Right lobe of liver (tissue), 6 donors: ENCODE data around the gene RASAL1. TPM values are rescaled to one million over a fixed set of nuclear protein-coding genes. Genes with fewer than 3 reads are reported as not detected.

Source experiments
- ATAC-seq, 4 donors: fragments of 200-7000 bp; cut with Tn5 transposase; one replicate each; pipeline ENCODE4 v1.9.1; 2020; ENCODE audit warnings: mild to moderate bottlenecking in 4 of 4, moderate library complexity in 4 of 4
- DNase-seq, 3 donors: peaks; one replicate each; pipeline ENCODE4 v3.0.0-alpha.2; 2020
- H3K27ac ChIP-seq, 3 donors: fragments of 200-600 bp; one replicate each; pipeline ENCODE4 v1.8.0; 2022
- H3K27me3 ChIP-seq, 2 donors: fragments of 200-600 bp; one replicate each; pipeline ENCODE4 v1.8.0; 2022
- H3K36me3 ChIP-seq, 4 donors: fragments of 200-600 bp; sonication (generic) in 1 of 4; one replicate each; pipeline versions ENCODE4 v1.5.1 to v1.8.0; 2017 to 2022; ENCODE audit warnings: control low read depth in 1 of 4
- H3K4me1 ChIP-seq, 4 donors: fragments of 200-600 bp; sonication (generic) in 1 of 4; one replicate each; pipeline versions ENCODE4 v1.5.1 to v1.8.0; 2017 to 2022; ENCODE audit warnings: control low read depth in 1 of 4
- H3K4me3 ChIP-seq, 3 donors: fragments of 200-600 bp; one replicate each; pipeline ENCODE4 v1.8.0; 2022
- H3K9me3 ChIP-seq, 4 donors: fragments of 200-600 bp; sonication (generic) in 1 of 4; one replicate each; pipeline versions ENCODE4 v1.5.1 to v1.8.0; 2017 to 2022; ENCODE audit warnings: control low read depth in 1 of 4
- POLR2A ChIP-seq: fragments of 450-650 bp; IDR thresholded peaks from one replicate; pipeline ENCODE4 v1.6.1; 2017; ENCODE audit warnings: antibody characterized with exemption, mild to moderate bottlenecking
- WGBS: methylation state at CpG from one replicate; pipeline ENCODE4 v1.1.6; 2018; ENCODE audit warnings: low coverage, low lambda C conversion rate; ENCODE audit not compliant: insufficient coverage; ENCODE audit errors: missing lambda C conversion rate; 5-methylcytosine and 5-hydroxymethylcytosine counted together
- intact Hi-C, 2 donors: fragments of 100-400 bp; cut with DNase I; formaldehyde crosslinking; loops; one replicate each; pipeline versions ENCODE4 v1.11.2 to v1.14.1; 2022
- total RNA-seq, 6 experiments: library from RNA; depleted of rRNA in 2 of 6; stranded (reverse); fragments of >200 nt in 2 of 6; fragmentation: NEBNext Ultra II Directional in 3 of 6; extraction: Animal tissue kit (Norgen Biotek cat#: 25700) in 3 of 6; gene quantifications; one replicate each; pipeline versions ENCODE4 v1.1.0 to v1.2.4, GENCODE V29; 2016 to 2023
- TF ChIP-seq, protein P1 (sequence below), 4 donors: fragments of 200-600 bp in 3 of 4; fragments of 450-650 bp in 1 of 4; IDR thresholded peaks; one replicate each; pipeline versions ENCODE4 v1.5.1 to v1.8.0; 2016 to 2022; ENCODE audit warnings: antibody characterized with exemption in 4 of 4, mild to moderate bottlenecking in 2 of 4
- donor health status: DM: no; HTN: yes; CAD: no.
- donor health status: DM: no; HTN: no; CAD: no.
- donor health status: DM: no; HTN: no; CAD: no.
- donor health status: DM: no; HTN: yes; CAD: no.
- donor health status: DM: no; HTN: yes; CAD: no.

Gene RASAL1
- total RNA-seq, 6 experiments from 2014 or later = 0.10 to 0.24 (median 0.15) TPM; not detected in 2

DNA sequence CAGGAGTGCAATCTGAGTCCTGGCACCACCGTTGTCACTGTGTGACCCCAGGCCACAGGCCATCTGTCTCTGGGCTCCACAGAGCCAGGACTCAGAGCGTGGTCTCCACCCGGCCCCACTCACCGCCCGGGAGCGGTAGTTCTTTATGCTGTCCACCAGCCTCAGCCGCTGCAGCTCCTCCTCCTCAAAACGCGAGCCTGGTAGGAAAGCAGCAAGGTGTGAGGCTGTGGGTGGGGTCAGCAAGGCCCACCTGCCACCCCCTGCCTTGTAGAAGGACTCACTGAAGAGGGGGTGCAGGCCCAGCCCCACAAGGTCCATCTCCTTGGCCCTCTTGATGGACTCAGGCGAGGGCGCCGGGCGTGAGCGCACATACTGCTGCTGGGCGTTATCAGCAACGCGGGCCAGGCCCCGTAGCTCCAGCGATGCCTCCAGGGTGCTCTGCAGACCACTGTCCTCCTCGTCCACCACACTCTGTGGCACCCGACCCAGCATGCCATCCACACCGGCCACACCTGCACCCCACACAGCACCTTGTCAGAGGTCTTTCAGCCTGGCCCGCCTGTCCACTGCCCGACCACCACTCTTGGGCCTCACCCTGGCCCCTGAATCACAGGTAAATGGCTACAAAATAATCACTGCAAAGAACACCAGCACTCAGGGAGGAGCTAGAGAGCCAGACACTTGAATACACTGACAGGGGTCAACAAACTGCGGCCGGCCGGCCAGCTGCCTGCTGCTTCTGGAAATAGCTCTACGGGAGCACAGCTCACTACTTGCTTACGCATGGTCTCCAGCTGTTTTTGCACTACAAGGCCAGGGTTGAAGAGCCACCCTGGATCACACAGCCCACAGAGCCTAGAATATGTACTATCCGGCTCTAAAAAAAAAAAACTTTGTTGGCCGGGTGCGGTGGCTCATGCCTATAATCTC lies 30.2 kb upstream of the RASAL1 start:
- intact Hi-C loops = loop anchor here in 1 of 2 donors (5.0 kb wide), 1 partner anchor 113 kb away; no protein-coding TSS in a partner anchor
- TF ChIP-seq, protein P1, sequence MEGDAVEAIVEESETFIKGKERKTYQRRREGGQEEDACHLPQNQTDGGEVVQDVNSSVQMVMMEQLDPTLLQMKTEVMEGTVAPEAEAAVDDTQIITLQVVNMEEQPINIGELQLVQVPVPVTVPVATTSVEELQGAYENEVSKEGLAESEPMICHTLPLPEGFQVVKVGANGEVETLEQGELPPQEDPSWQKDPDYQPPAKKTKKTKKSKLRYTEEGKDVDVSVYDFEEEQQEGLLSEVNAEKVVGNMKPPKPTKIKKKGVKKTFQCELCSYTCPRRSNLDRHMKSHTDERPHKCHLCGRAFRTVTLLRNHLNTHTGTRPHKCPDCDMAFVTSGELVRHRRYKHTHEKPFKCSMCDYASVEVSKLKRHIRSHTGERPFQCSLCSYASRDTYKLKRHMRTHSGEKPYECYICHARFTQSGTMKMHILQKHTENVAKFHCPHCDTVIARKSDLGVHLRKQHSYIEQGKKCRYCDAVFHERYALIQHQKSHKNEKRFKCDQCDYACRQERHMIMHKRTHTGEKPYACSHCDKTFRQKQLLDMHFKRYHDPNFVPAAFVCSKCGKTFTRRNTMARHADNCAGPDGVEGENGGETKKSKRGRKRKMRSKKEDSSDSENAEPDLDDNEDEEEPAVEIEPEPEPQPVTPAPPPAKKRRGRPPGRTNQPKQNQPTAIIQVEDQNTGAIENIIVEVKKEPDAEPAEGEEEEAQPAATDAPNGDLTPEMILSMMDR (IDR thresholded peaks at IDR 0.05) = no peak
- no peak for TF ChIP-seq POLR2A
- 92% methylated on average over 7 of the region's 32 CpGs for WGBS
- DNase-seq (no peak), ATAC-seq (no peak)
- Histone ChIP-seq H3K27ac (no peak overlapping the region), H3K27me3 (no peaks in the 10 kb centered on the region), H3K4me3 (no peak overlapping the region), H3K9me3 (no peaks in the 10 kb centered on the region), H3K4me1 (peaks cover 0 to 7% (median 0%) of the 10 kb centered on the region in 4 donors), H3K36me3 (peaks cover 8 to 65% (median 27%) of the 10 kb centered on the region in 4 donors)

GRCh38 chr12:113164014-113164413 lies 28.5 kb upstream of the RASAL1 start:
- no peak for ATAC-seq
- WGBS = 100% methylated on average over 2 of the region's 13 CpGs
- intact Hi-C loops = no loop called here

DNA sequence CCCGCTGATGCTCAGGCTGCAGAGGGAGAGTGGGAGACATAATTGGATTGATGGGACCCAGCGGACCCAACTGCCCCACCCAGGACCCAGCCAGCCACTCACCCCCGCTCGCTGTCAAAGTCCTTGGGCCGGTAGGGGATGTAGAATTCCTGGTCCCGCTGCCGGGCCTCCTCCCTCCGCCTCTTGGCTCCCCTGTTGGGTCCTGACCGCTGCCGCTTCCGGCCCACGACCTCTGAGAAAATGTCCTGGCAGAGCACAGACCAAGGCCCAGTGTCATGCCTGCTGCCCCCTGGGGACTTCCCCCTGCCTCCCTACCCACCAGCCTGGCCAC lies 27.4 kb upstream of the RASAL1 start:
- no peaks in the 10 kb centered on the region for H3K9me3 ChIP-seq
- WGBS = 90% methylated on average over 2 of the region's 12 CpGs
- peaks cover 0 to 7% (median 0%) of the 10 kb centered on the region in 4 donors for H3K4me1 ChIP-seq
- ATAC-seq (no peak), DNase-seq (no peak)
- intact Hi-C loops = no loop called here
- no peaks in the 10 kb centered on the region for H3K27me3 ChIP-seq
- H3K4me3 ChIP-seq = no peak overlapping the region
- peaks cover 2 to 59% (median 16%) of the 10 kb centered on the region in 4 donors for H3K36me3 ChIP-seq
- TF ChIP-seq POLR2A = no peak
- TF ChIP-seq, protein P1 (IDR thresholded peaks at IDR 0.05) = no peak
- no peak overlapping the region for H3K27ac ChIP-seq

More at GRCh38 chr12:113164014-113164413, 28.5 kb upstream of the RASAL1 start:
- Histone ChIP-seq H3K27ac (no peak overlapping the region), H3K9me3 (no peaks in the 10 kb centered on the region), H3K4me1 (peaks cover 0 to 7% (median 0%) of the 10 kb centered on the region in 4 donors), H3K4me3 (no peak overlapping the region), H3K36me3 (peaks cover 5 to 60% (median 20%) of the 10 kb centered on the region in 4 donors), H3K27me3 (no peaks in the 10 kb centered on the region)
- no peak for DNase-seq
- TF ChIP-seq, protein P1 (IDR thresholded peaks at IDR 0.05) = no peak
- no peak for TF ChIP-seq POLR2A

- peaks cover 0 to 55% (median 16%) of the 10 kb centered on the region in 4 donors for H3K36me3 ChIP-seq
- peaks cover 0 to 7% (median 0%) of the 10 kb centered on the region in 4 donors for H3K4me1 ChIP-seq
- WGBS = 30% methylated on average over 5 of the region's 25 CpGs
- TF ChIP-seq, protein P1 (IDR thresholded peaks at IDR 0.05) = no peak
- no peak for TF ChIP-seq POLR2A
- H3K4me3 ChIP-seq = no peak overlapping the region
- DNase-seq = peak; percentile 64 to 76 (median 72)
- H3K9me3 ChIP-seq = no peaks in the 10 kb centered on the region
- peak; percentile 78 to 91 (median 85) for ATAC-seq
- intact Hi-C loops = no loop called here
- no peaks in the 10 kb centered on the region for H3K27me3 ChIP-seq
- no peak overlapping the region for H3K27ac ChIP-seq
Measured at GRCh38 chr12:113162102-113163029, 26.8 kb upstream of the RASAL1 start.
